NT2/D1 (cell line): Measurements from ENCODE around the gene DOCK11.

Experiments
- YY1 ChIP-seq: IDR thresholded peaks from 2 replicates; pipeline ENCODE4 v1.6.1; 2011; ENCODE audit not compliant: insufficient read length, insufficient read depth
- ZNF274 ChIP-seq: IDR thresholded peaks from 2 replicates; pipeline ENCODE4 v1.6.1; 2011; ENCODE audit warnings: mild to moderate bottlenecking, low read depth, low read length

DNA sequence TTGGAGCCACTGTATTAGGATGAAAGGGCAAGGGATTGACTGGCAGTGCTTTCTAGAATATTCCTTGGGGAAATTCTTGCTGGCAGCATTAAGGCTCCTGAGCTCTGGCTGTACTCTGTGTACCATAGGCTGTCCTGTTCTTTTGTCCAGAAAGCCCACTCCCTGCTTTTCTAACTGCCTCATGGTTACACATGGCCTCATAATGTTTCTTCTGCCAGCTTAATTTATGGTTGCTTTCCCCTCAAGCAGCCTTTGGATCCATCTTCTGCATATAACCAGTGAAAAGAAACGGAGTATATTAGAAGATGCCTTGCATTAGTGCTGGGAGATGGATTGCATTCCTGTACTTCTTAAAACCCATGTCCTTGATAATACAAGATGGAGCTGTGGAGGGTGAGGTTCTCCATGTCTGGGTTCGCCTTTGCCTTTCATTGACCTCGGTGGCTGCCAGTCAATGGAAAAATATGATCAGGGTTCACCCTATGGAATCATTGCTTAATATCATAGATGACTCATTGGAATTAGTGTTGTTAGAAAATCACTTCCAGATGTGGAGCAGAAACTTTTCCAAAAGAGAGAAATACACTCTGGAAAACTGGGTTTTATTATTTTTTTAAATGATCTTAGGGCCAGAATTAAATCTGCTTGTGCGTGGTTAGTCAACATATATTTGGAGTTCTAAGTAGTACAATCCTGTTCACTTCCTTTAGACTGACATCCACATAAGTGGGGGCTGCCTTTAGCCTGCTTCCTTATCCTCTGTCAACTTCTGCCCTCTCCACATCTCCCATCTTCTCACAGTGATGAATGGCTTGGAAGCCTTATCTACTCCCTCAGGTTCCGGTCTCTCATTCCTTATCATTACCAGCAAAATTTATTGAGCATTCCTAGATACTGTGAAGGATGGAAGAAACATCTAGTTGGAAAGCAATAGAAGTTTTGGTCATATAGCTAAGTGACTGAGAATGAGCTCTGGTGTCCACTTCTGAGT, 24.9 kb downstream of the DOCK11 start:
- no peak for TF ChIP-seq ZNF274
- no peak for TF ChIP-seq YY1
